ENCODE measurements around the gene SNAP25. TPM values are rescaled to one million over a fixed set of nuclear protein-coding genes. Genes with fewer than 3 reads are reported as not detected.

Gene SNAP25
- total RNA-seq, 6 experiments from 2014 or later, result 0.10 TPM; not detected in 5

DNA sequence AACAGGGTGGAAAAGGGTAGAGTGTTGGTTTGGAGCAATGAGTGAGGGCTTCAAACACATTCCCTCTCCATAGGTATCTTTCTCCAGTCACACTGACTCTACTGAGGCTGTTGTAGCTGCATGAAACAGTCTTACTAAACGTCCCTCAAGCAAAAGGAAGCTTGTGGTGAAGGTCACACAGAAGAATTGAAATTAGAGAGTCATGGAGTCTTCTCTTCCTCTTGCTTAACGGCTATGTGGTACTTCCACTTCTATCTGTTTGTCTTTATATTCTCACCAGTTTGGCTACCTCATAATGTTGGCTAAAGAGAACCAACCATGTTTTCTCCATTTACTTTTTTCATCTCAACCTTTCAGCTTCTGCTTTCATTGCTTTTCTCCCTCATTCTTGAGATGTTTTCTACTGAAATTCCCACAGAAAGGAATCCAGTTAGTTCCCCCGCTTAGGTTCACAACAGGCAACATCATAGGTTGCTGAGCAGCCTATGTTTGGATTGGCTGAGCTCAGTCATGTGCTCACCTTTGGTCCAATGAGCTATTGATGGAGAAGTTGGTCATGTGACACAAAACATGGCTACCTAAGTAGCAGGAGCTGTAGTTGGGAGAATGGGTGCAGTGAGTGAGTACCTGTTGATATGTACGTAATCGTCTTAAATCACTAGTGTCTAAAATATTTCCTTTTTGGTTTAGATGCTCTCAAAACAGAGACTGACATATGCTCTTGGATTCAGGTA, 99.8 kb downstream of the SNAP25 start:
- no peak overlapping the region for H3K4me3 Mint-ChIP-seq
- DNase-seq, result no peak
- H3K27ac Mint-ChIP-seq, result no peak overlapping the region
- H3K27me3 Mint-ChIP-seq (ENCODE audit: insufficient read depth), result peaks cover 33% of the 10 kb centered on the region
- H3K4me1 Mint-ChIP-seq (ENCODE audit: low read depth), result peaks cover 29% of the 10 kb centered on the region
- no peaks in the 10 kb centered on the region for H3K36me3 Mint-ChIP-seq (ENCODE audit: low read depth)
- TF ChIP-seq, protein P1, sequence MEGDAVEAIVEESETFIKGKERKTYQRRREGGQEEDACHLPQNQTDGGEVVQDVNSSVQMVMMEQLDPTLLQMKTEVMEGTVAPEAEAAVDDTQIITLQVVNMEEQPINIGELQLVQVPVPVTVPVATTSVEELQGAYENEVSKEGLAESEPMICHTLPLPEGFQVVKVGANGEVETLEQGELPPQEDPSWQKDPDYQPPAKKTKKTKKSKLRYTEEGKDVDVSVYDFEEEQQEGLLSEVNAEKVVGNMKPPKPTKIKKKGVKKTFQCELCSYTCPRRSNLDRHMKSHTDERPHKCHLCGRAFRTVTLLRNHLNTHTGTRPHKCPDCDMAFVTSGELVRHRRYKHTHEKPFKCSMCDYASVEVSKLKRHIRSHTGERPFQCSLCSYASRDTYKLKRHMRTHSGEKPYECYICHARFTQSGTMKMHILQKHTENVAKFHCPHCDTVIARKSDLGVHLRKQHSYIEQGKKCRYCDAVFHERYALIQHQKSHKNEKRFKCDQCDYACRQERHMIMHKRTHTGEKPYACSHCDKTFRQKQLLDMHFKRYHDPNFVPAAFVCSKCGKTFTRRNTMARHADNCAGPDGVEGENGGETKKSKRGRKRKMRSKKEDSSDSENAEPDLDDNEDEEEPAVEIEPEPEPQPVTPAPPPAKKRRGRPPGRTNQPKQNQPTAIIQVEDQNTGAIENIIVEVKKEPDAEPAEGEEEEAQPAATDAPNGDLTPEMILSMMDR (IDR thresholded peaks at IDR 0.05), result no peak
- H3K9me3 Mint-ChIP-seq, result no peaks in the 10 kb centered on the region

DNA sequence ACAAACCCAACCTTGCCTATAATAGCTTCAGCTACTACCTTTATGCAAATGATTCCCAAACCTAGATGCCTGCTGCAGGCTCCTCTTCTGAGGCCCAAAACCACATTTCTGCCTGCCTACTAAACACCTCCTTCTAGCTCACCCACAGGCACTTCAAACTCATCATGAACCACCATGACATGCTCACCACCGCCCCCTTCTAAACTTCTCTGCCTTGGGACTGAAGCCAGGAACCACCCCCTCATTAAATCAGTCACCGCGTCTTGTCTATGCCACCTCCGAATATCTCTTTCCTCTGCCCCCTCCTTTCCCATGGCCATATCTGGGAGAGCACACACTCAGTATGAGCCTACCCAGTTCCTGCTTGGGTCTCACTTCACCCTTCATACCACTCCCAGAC, 101.2 kb downstream of the SNAP25 start:
- DNase-seq, result no peak
- Mint-ChIP-seq H3K9me3 (no peaks in the 10 kb centered on the region), H3K36me3 (ENCODE audit: low read depth) (no peaks in the 10 kb centered on the region), H3K27ac (no peak overlapping the region), H3K4me1 (ENCODE audit: low read depth) (peaks cover 15% of the 10 kb centered on the region), H3K4me3 (no peak overlapping the region), H3K27me3 (ENCODE audit: insufficient read depth) (peaks cover 35% of the 10 kb centered on the region)
- TF ChIP-seq, protein P1 (IDR thresholded peaks at IDR 0.05), result no peak

DNA sequence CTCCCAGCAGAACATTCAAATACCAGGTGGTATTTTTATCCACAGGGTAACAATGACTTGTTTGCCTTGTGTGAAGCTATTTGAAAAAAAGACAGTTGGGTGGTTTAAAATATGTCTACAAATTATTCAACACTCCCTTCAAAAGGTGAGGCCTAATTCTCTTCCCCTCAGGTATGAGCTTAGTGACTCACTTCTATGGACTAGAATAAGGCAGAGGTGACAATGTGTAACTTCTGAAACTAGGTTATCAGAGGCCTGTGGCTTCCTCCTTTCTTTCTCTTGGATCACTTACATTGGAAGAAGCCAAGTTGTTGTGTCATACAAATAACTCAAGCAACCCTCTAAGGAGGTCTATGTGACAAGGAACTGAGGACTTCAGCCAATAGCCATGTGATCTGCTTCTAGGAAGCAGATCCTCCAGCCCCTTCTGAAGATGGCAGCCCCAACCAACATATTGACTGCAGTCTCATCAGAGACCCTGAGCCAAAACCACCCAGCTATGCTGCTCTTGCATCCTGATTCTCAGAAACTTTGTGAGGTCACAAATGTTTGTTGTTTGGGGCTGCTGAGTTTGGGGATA, 102.6 kb downstream of the SNAP25 start:
- TF ChIP-seq, protein P1 (IDR thresholded peaks at IDR 0.05), result no peak
- H3K27ac Mint-ChIP-seq, result no peak overlapping the region
- H3K4me3 Mint-ChIP-seq, result no peak overlapping the region
- H3K27me3 Mint-ChIP-seq (ENCODE audit: insufficient read depth), result peaks cover 30% of the 10 kb centered on the region
- no peaks in the 10 kb centered on the region for H3K9me3 Mint-ChIP-seq
- no peaks in the 10 kb centered on the region for H3K36me3 Mint-ChIP-seq (ENCODE audit: low read depth)
- DNase-seq, result no peak
- H3K4me1 Mint-ChIP-seq (ENCODE audit: low read depth), result peaks cover 11% of the 10 kb centered on the region

DNA sequence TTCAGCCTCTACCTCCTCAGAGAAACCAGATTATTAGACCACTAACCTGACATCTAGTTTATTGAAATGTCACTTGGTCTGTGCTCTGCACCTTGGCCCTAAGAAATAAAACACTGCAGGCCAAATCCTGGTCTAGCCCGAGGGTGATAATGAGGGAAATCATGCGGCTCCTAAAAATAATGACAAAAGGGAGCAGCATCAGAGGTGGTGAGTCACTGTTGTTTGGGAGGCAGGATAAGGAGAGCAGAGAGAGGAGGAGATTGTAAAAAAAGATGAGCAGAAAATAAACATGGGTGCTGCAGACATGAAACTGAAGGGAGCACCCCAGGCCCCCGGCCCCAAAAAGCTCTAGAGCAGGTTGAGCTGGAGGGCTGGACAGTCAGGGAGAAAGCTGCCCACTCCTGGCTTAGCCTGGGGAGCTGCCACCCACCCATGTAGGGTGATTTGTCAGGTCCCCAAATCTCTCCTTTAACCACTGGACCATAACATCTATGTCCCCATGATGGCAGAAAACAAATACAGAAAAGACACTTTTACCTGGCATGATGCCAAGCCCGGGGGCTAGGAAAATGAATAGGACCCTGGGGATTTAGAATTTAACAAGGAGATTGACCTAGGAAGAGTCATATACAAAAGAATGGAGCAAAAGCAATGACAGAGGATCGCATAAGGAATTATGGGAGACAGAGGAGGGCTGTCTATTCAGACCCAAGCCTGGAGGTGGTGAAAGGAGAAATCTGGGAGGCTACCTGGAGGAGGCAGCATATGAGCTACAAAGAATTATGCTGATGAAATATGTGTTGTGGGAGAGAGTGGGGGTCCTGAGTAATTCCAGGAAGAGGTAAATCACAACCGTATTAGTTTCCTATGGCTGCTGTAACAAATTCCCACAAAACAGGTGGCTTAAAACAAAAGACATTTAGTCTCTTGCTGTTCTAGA, 103.7 kb downstream of the SNAP25 start:
- H3K36me3 Mint-ChIP-seq (ENCODE audit: low read depth), result no peaks in the 10 kb centered on the region; the same call in 1 of the 2 replicates
- H3K9me3 Mint-ChIP-seq, result no peaks in the 10 kb centered on the region
- H3K27ac Mint-ChIP-seq, result no peak overlapping the region
- peaks cover 33% of the 10 kb centered on the region for H3K27me3 Mint-ChIP-seq (ENCODE audit: insufficient read depth)
- peaks cover 11% of the 10 kb centered on the region for H3K4me1 Mint-ChIP-seq (ENCODE audit: low read depth)
- no peak for DNase-seq
- TF ChIP-seq, protein P1 (IDR thresholded peaks at IDR 0.05), result no peak
- no peak overlapping the region for H3K4me3 Mint-ChIP-seq

DNA sequence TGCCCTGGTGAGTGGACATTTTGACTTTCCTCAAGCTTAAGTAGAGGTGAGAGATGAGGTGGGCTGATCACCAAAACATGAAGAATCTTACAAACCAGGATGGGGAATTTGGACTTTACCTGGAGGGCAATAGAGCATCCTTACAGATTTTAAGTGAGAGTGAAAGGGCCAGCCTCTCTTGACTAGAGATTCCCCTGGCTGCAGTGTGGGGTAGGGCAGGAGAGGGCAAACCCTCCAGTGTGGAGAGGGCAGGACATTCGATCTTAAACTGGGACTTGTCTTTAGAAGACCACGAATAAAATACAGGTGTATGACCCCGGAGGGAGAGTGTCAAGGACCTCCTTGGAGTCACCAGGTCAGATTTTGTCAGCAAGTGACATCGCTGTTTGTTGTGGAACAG, 105.1 kb downstream of the SNAP25 start:
- Mint-ChIP-seq H3K9me3 (no peaks in the 10 kb centered on the region), H3K27me3 (ENCODE audit: insufficient read depth) (peaks cover 36% of the 10 kb centered on the region), H3K4me3 (no peak overlapping the region), H3K27ac (no peak overlapping the region), H3K36me3 (ENCODE audit: low read depth) (no peaks in the 10 kb centered on the region; the same call in 1 of the 2 replicates), H3K4me1 (ENCODE audit: low read depth) (peaks cover 11% of the 10 kb centered on the region)
- no peak for DNase-seq
- TF ChIP-seq, protein P1 (IDR thresholded peaks at IDR 0.05), result 0 out of 2 replicates have a peak, but pooled peaks have one; percentile 8
